Mesenchymal stem cell (in vitro differentiated cells and primary cell): ENCODE results near the gene GET4.
"Not testable (repeated sequence)": the region's sequence is repeated elsewhere in the genome, so short reads cannot be mapped to it uniquely, and the experiment has no call there.

Experiments
- DNase-seq: peaks from one replicate; pipeline ENCODE4 v3.0.0-alpha.2; 2013
- H2AFZ ChIP-seq: one replicate; pipeline ENCODE4 v1.6.1; 2013; ENCODE audit warnings: low read depth, mild to moderate bottlenecking, control low read depth, inconsistent platforms, low read length, moderate library complexity
- H2AK5ac ChIP-seq: 2 replicates; pipeline ENCODE4 v1.6.1; 2013; ENCODE audit warnings: low read length, moderate library complexity, mild to moderate bottlenecking, inconsistent platforms; ENCODE audit not compliant: severe bottlenecking
- H2BK120ac ChIP-seq: one replicate; pipeline ENCODE4 v1.6.1; 2013; ENCODE audit warnings: low read depth, mild to moderate bottlenecking, inconsistent platforms, low read length, moderate library complexity
- H2BK12ac ChIP-seq, 2 experiments: one replicate each; pipeline ENCODE4 v1.6.1; 2013; ENCODE audit warnings: inconsistent platforms in 2 of 2, low read length in 2 of 2, mild to moderate bottlenecking in 2 of 2, moderate library complexity in 2 of 2, control low read depth in 1 of 2
- H2BK15ac ChIP-seq: one replicate; pipeline ENCODE4 v1.6.1; 2013; ENCODE audit warnings: mild to moderate bottlenecking, low read depth, inconsistent platforms; ENCODE audit not compliant: poor library complexity, severe bottlenecking
- H2BK5ac ChIP-seq: 2 replicates; pipeline ENCODE4 v1.6.1; 2013; ENCODE audit warnings: low read depth, mild to moderate bottlenecking, low read length, control low read depth, inconsistent platforms; ENCODE audit not compliant: poor library complexity, severe bottlenecking
- H3K14ac ChIP-seq, 2 experiments: one replicate each; pipeline ENCODE4 v1.6.1; 2013; ENCODE audit warnings: inconsistent platforms in 2 of 2, low read length in 2 of 2, control low read depth in 1 of 2, mild to moderate bottlenecking in 1 of 2, moderate library complexity in 1 of 2
- H3K18ac ChIP-seq, 2 experiments: one replicate each; pipeline ENCODE4 v1.6.1; 2013; ENCODE audit warnings: inconsistent platforms in 2 of 2, low read length in 2 of 2, control low read depth in 1 of 2, low read depth in 1 of 2, mild to moderate bottlenecking in 1 of 2
- H3K23ac ChIP-seq, 2 experiments: one replicate each; pipeline ENCODE4 v1.6.1; 2013; ENCODE audit warnings: inconsistent platforms in 2 of 2, low read length in 2 of 2, mild to moderate bottlenecking in 2 of 2, moderate library complexity in 2 of 2, control low read depth in 1 of 2
- H3K27ac ChIP-seq: 2 replicates; pipeline ENCODE4 v1.5.1; 2013; ENCODE audit warnings: mild to moderate bottlenecking, moderate library complexity, low read length, control low read depth, inconsistent platforms; ENCODE audit not compliant: poor library complexity, severe bottlenecking
- H3K27me3 ChIP-seq, 2 experiments: 2 replicates each; pipeline versions ENCODE4 v1.6.1 to v1.7.0; 2013; ENCODE audit warnings: low read length in 2 of 2, mild to moderate bottlenecking in 2 of 2, moderate library complexity in 2 of 2, control low read depth in 1 of 2, inconsistent platforms in 1 of 2; ENCODE audit not compliant: control insufficient read depth in 1 of 2, insufficient read depth in 1 of 2
- H3K36me3 ChIP-seq, 2 experiments: 2 replicates each; pipeline versions ENCODE4 v1.6.1 to v1.7.0; 2013; ENCODE audit warnings: low read length in 2 of 2, control low read depth in 1 of 2, inconsistent platforms in 1 of 2, low read depth in 1 of 2, mild to moderate bottlenecking in 1 of 2; ENCODE audit not compliant: insufficient read depth in 2 of 2, control insufficient read depth in 1 of 2
- H3K4ac ChIP-seq, 2 experiments: one replicate each; pipeline ENCODE4 v1.6.1; 2013; ENCODE audit warnings: inconsistent platforms in 2 of 2, low read length in 2 of 2, mild to moderate bottlenecking in 2 of 2, moderate library complexity in 2 of 2, control low read depth in 1 of 2, low read depth in 1 of 2
- H3K4me1 ChIP-seq: 2 replicates; pipeline ENCODE4 v1.6.1; 2013; ENCODE audit warnings: low read depth, low read length, control low read depth; ENCODE audit not compliant: control insufficient read depth, insufficient read depth
- H3K4me2 ChIP-seq: 2 replicates; pipeline ENCODE4 v1.6.1; 2013; ENCODE audit warnings: low read length, mild to moderate bottlenecking, inconsistent platforms; ENCODE audit not compliant: poor library complexity, severe bottlenecking
- H3K4me3 ChIP-seq, 2 experiments: 2 replicates each; pipeline versions ENCODE4 v1.5.1 to v1.7.0; 2013; ENCODE audit warnings: low read length in 2 of 2, mild to moderate bottlenecking in 2 of 2, control low read depth in 1 of 2, low read depth in 1 of 2; ENCODE audit not compliant: insufficient read depth in 1 of 2
- H3K79me1 ChIP-seq: replicated peaks from 2 replicates; pipeline ENCODE4 v1.6.1; 2013; ENCODE audit warnings: mild to moderate bottlenecking, control low read depth, low read length, inconsistent platforms; ENCODE audit not compliant: poor library complexity, severe bottlenecking
- H3K9ac ChIP-seq: 2 replicates; pipeline ENCODE4 v1.7.0; 2013; ENCODE audit warnings: mild to moderate bottlenecking, low read length, moderate library complexity
- H3K9me3 ChIP-seq: 2 replicates; pipeline ENCODE4 v1.7.0; 2013; ENCODE audit warnings: mild to moderate bottlenecking, low read length; ENCODE audit not compliant: control insufficient read depth
- H4K8ac ChIP-seq: one replicate; pipeline ENCODE4 v1.6.1; 2013; ENCODE audit warnings: inconsistent platforms, mild to moderate bottlenecking, low read length, moderate library complexity
- H4K91ac ChIP-seq: one replicate; pipeline ENCODE4 v1.6.1; 2013; ENCODE audit warnings: mild to moderate bottlenecking, low read length, inconsistent platforms
- WGBS: methylation state at CpG from one replicate; pipeline ENCODE4 v1.1.7; 2013; ENCODE audit warnings: mixed read lengths; 5-methylcytosine and 5-hydroxymethylcytosine counted together

The GET4 gene

GRCh38 chr7:845091-845490 lies 31.3 kb upstream of the GET4 start:
- no peak for DNase-seq
- H2AFZ ChIP-seq = no peak overlapping the region
- H3K4ac ChIP-seq = no peak overlapping the region
- WGBS = 95% methylated on average over 18 of the region's 22 CpGs
- no peak overlapping the region for H4K8ac ChIP-seq
- no peak overlapping the region for H4K91ac ChIP-seq
- no peak overlapping the region for H3K18ac ChIP-seq
- no peak overlapping the region for H2BK120ac ChIP-seq
- no peak overlapping the region for H3K4me3 ChIP-seq
- peaks cover 4% of the 10 kb centered on the region for H3K4me1 ChIP-seq
- H3K9ac ChIP-seq = no peak overlapping the region
- H3K36me3 ChIP-seq = peaks cover 52 to 71% of the 10 kb centered on the region in 2 experiments
- no peak overlapping the region for H2BK12ac ChIP-seq
- no peak overlapping the region for H2BK15ac ChIP-seq
- H3K27me3 ChIP-seq = no peaks in the 10 kb centered on the region
- no peak overlapping the region for H3K23ac ChIP-seq
- no peak overlapping the region for H2AK5ac ChIP-seq
- no peak overlapping the region for H3K4me2 ChIP-seq
- no peak overlapping the region for H3K14ac ChIP-seq
- H3K9me3 ChIP-seq = no peaks in the 10 kb centered on the region
- H3K79me1 ChIP-seq = peaks cover 32% of the 10 kb centered on the region
- H3K27ac ChIP-seq = no peak overlapping the region
- no peak overlapping the region for H2BK5ac ChIP-seq

GRCh38 chr7:845731-846130 lies 30.6 kb upstream of the GET4 start:
- Histone ChIP-seq H3K14ac (no peak overlapping the region), H3K4ac (no peak overlapping the region), H3K9ac (no peak overlapping the region)

DNA sequence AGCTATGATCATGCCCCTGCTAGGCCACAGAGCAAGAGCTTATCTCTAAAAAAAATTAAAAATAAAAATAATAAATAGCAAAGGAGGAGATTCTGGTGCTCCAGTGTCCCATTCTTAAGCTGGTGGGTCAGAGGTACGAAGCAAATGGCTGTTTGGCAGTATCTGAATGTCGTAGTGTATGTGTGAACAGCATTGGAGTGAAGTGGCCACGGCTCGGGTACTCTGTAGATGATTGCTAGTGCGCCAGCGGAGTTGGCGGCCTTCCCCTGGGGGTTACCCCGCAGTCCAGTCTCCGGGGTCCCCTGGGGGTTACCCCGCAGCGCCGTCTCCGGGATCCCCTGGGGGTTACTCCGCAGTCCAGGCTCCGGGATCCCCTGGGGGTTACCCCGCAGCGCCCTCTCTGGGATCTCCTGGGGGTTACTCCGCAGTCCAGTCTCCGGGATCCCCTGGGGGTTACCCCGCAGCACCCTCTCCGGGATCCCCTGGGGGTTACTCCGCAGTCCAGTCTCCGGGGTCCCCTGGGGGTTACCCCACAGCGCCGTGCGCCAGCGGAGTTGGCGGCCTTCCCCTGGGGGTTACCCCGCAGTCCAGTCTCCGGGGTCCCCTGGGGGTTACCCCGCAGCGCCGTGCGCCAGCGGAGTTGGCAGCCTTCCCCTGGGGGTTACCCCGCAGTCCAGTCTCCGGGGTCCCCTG lies 29.2 kb upstream of the GET4 start:
- not testable (repeated sequence) for H4K8ac ChIP-seq, H3K23ac ChIP-seq, H2BK120ac ChIP-seq, H3K4me2 ChIP-seq, H3K14ac ChIP-seq, H3K27me3 ChIP-seq, H3K18ac ChIP-seq, H3K9ac ChIP-seq, DNase-seq, H4K91ac ChIP-seq, H2BK15ac ChIP-seq, H3K9me3 ChIP-seq, H2BK5ac ChIP-seq, H3K4me3 ChIP-seq, H2AK5ac ChIP-seq, H2BK12ac ChIP-seq, H2AFZ ChIP-seq, H3K4ac ChIP-seq, H3K4me1 ChIP-seq, H3K27ac ChIP-seq
- Histone ChIP-seq H3K79me1 (peaks cover 30% of the 10 kb centered on the region), H3K36me3 (peaks cover 54 to 78% of the 10 kb centered on the region in 2 experiments)
- 97% methylated on average over 17 of the region's 37 CpGs for WGBS

More at GRCh38 chr7:845731-846130, 30.6 kb upstream of the GET4 start:
- no peak overlapping the region for H2AFZ ChIP-seq
- H2BK12ac ChIP-seq = no peak overlapping the region
- no peak overlapping the region for H2BK5ac ChIP-seq
- no peak for DNase-seq
- H2BK15ac ChIP-seq = no peak overlapping the region
- no peaks in the 10 kb centered on the region for H3K9me3 ChIP-seq
- no peaks in the 10 kb centered on the region for H3K27me3 ChIP-seq
- peaks cover 29% of the 10 kb centered on the region for H3K79me1 ChIP-seq
- H3K27ac ChIP-seq = no peak overlapping the region
- no peak overlapping the region for H4K91ac ChIP-seq
- H3K23ac ChIP-seq = no peak overlapping the region
- no peak overlapping the region for H3K18ac ChIP-seq
- no peak overlapping the region for H3K4me3 ChIP-seq
- no peak overlapping the region for H3K4me2 ChIP-seq
- 99% methylated on average over 11 of the region's 11 CpGs for WGBS
- H4K8ac ChIP-seq = no peak overlapping the region
- H3K36me3 ChIP-seq = peaks cover 50 to 74% of the 10 kb centered on the region in 2 experiments
- no peak overlapping the region for H2AK5ac ChIP-seq
- no peak overlapping the region for H2BK120ac ChIP-seq
- peaks cover 4% of the 10 kb centered on the region for H3K4me1 ChIP-seq

GRCh38 chr7:847728-848127 lies 28.6 kb upstream of the GET4 start:
- not testable (repeated sequence) for H3K27me3 ChIP-seq, H4K8ac ChIP-seq, H3K9ac ChIP-seq, H3K4ac ChIP-seq, H2AK5ac ChIP-seq, H3K27ac ChIP-seq, H2BK15ac ChIP-seq, H2BK5ac ChIP-seq, H3K18ac ChIP-seq, H4K91ac ChIP-seq, H3K4me3 ChIP-seq, H3K14ac ChIP-seq, H3K9me3 ChIP-seq, H3K23ac ChIP-seq, H3K4me1 ChIP-seq, DNase-seq, H2BK120ac ChIP-seq, H2AFZ ChIP-seq, H3K4me2 ChIP-seq, H2BK12ac ChIP-seq
- 98% methylated on average over 20 of the region's 28 CpGs for WGBS
- H3K36me3 ChIP-seq = peaks cover 53 to 78% of the 10 kb centered on the region in 2 experiments
- H3K79me1 ChIP-seq = peaks cover 28% of the 10 kb centered on the region
